ENCODE results near the gene PRXL2C.

- TF ChIP-seq, protein P1, sequence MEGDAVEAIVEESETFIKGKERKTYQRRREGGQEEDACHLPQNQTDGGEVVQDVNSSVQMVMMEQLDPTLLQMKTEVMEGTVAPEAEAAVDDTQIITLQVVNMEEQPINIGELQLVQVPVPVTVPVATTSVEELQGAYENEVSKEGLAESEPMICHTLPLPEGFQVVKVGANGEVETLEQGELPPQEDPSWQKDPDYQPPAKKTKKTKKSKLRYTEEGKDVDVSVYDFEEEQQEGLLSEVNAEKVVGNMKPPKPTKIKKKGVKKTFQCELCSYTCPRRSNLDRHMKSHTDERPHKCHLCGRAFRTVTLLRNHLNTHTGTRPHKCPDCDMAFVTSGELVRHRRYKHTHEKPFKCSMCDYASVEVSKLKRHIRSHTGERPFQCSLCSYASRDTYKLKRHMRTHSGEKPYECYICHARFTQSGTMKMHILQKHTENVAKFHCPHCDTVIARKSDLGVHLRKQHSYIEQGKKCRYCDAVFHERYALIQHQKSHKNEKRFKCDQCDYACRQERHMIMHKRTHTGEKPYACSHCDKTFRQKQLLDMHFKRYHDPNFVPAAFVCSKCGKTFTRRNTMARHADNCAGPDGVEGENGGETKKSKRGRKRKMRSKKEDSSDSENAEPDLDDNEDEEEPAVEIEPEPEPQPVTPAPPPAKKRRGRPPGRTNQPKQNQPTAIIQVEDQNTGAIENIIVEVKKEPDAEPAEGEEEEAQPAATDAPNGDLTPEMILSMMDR (IDR thresholded peaks at IDR 0.05; ENCODE audit: low read depth, low read length): no peak
- TF ChIP-seq EZH2phosphoT487 (IDR thresholded peaks at IDR 0.05; ENCODE audit: low read depth): no peak
Measured at GRCh38 chr9:96663506-96664120, 8.5 kb upstream of the PRXL2C start.
